Body of pancreas (tissue), 4 donors: ENCODE data around the gene CD160. TPM values are rescaled to one million over a fixed set of nuclear protein-coding genes. Genes with fewer than 3 reads are reported as not detected.

ENCODE experiments used
- ATAC-seq: fragments of 150-250 bp; one replicate; pipeline ENCODE4 v1.9.1; 2016
- DNase-seq, 4 donors: peaks; one replicate each; pipeline ENCODE4 v3.0.0-alpha.2; 2019
- H3K27ac ChIP-seq, 4 donors: fragments of 200-600 bp; sonication (generic); 1 replicate in 3 of 4; 2 replicates in 1 of 4; pipeline versions ENCODE4 v1.5.1 to v1.6.1; 2016 to 2019; ENCODE audit warnings: mild to moderate bottlenecking in 1 of 4, mixed read lengths in 1 of 4, moderate library complexity in 1 of 4
- H3K27me3 ChIP-seq, 2 donors: fragments of 200-600 bp; sonication (generic); one replicate each; pipeline ENCODE4 v1.6.0; 2016; ENCODE audit warnings: mild to moderate bottlenecking in 1 of 2
- H3K36me3 ChIP-seq, 2 donors: fragments of 200-600 bp; sonication (generic); replicated peaks in 1 of 2; 2 replicates each; pipeline ENCODE4 v1.5.1; 2016; ENCODE audit warnings: low read depth in 2 of 2; ENCODE audit not compliant: insufficient read depth in 1 of 2
- H3K4me1 ChIP-seq: fragments of 200-600 bp; sonication (generic); one replicate; pipeline ENCODE4 v1.6.0; 2016
- H3K4me3 ChIP-seq, 2 donors: fragments of 200-600 bp; sonication (generic); 1 replicate in 1 of 2; 2 replicates in 1 of 2; pipeline ENCODE4 v1.5.1; 2016 to 2019
- H3K9me3 ChIP-seq, 3 donors: fragments of 200-600 bp; sonication (generic); 1 replicate in 2 of 3; 2 replicates in 1 of 3; pipeline ENCODE4 v1.5.1; 2016
- POLR2A ChIP-seq, 3 donors: fragments of 450-650 bp; IDR thresholded peaks; one replicate each; pipeline ENCODE4 v1.6.1; 2016; ENCODE audit warnings: antibody characterized with exemption in 3 of 3, mild to moderate bottlenecking in 2 of 3
- WGBS, 2 donors: methylation state at CpG; one replicate each; pipeline ENCODE4 v1.1.5; 2017; 5-methylcytosine and 5-hydroxymethylcytosine counted together
- intact Hi-C: fragments of 100-400 bp; cut with DNase I; formaldehyde crosslinking; loops from one replicate; pipeline ENCODE4 v1.15.1; 2023
- total RNA-seq, 2 donors: library from RNA; depleted of rRNA; stranded (reverse); fragments of >200 nt; gene quantifications; one replicate each; pipeline ENCODE4 v1.1.0, GENCODE V29; 2016
- TF ChIP-seq, protein P1 (sequence below), 7 experiments: fragments of 450-650 bp in 4 of 7; fragments of 200-600 bp in 3 of 7; sonication (generic) in 3 of 7; IDR thresholded peaks; one replicate each; pipeline ENCODE4 v1.5.1; 2016 to 2019; ENCODE audit warnings: antibody characterized with exemption in 7 of 7

The CD160 gene
- total RNA-seq, 2 donors from 2014 or later = not detected

DNA sequence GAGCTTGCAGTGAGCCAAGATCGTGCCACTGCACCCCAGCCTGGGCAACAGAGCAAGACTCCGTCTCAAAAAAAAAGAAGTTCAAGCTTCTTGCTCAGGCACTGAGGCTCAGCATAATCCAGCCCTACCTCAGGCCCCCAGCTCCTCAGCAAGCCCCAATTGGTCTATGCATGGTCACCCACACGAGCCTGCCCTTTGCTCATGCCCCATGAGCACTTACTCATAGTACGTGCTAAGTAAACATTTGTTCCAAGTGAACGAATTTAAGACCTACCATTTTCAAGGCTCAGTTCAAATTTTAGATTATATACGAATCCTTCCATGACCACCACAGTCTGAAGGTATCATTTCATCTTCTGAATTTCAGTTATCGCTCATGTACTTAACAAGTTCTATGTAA lies 16.5 kb upstream of the CD160 start:
- DNase-seq = no peak
- intact Hi-C loops = no loop called here
- no peak for ATAC-seq
- TF ChIP-seq, protein P1, sequence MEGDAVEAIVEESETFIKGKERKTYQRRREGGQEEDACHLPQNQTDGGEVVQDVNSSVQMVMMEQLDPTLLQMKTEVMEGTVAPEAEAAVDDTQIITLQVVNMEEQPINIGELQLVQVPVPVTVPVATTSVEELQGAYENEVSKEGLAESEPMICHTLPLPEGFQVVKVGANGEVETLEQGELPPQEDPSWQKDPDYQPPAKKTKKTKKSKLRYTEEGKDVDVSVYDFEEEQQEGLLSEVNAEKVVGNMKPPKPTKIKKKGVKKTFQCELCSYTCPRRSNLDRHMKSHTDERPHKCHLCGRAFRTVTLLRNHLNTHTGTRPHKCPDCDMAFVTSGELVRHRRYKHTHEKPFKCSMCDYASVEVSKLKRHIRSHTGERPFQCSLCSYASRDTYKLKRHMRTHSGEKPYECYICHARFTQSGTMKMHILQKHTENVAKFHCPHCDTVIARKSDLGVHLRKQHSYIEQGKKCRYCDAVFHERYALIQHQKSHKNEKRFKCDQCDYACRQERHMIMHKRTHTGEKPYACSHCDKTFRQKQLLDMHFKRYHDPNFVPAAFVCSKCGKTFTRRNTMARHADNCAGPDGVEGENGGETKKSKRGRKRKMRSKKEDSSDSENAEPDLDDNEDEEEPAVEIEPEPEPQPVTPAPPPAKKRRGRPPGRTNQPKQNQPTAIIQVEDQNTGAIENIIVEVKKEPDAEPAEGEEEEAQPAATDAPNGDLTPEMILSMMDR (IDR thresholded peaks at IDR 0.05) = no peak
- TF ChIP-seq POLR2A (IDR thresholded peaks at IDR 0.05) = no peak
- peaks cover 25% of the 10 kb centered on the region for H3K4me1 ChIP-seq
- 84 to 86% methylated on average over 6 to 7 of the region's 7 CpGs for WGBS, 2 donors
- H3K27ac ChIP-seq = no peak overlapping the region
- no peak overlapping the region for H3K4me3 ChIP-seq
- H3K27me3 ChIP-seq = no peaks in the 10 kb centered on the region
- H3K9me3 ChIP-seq = no peaks in the 10 kb centered on the region
- H3K36me3 ChIP-seq = no peaks in the 10 kb centered on the region

DNA sequence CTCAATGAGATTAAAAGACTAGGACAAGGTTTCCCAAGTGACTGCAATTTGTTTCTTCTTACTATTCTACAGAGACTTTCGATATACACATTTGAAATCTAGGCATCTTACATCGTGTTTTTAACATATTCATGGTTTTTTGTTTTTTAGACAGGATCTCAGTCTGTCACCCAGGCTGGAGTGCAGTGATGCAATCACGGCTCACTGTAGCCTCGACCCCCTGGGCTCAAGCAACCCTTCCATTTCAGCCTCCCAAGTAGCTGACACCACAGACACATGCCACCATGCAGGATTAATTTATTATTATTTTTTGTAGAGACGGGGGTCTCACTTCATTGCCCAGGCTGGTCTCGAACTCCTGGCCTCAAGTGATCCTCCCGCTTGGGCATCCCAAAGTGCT lies 13.7 kb upstream of the CD160 start:
- DNase-seq (no peak), ATAC-seq (no peak)
- WGBS, 2 donors = 87 to 91% methylated on average over 7 of the region's 7 CpGs
- Histone ChIP-seq H3K36me3 (no peaks in the 10 kb centered on the region), H3K4me3 (no peak overlapping the region), H3K27ac (no peak overlapping the region), H3K27me3 (no peaks in the 10 kb centered on the region), H3K9me3 (no peaks in the 10 kb centered on the region), H3K4me1 (peaks cover 35% of the 10 kb centered on the region)
- intact Hi-C loops = no loop called here
- TF ChIP-seq POLR2A (IDR thresholded peaks at IDR 0.05) = no peak
- TF ChIP-seq, protein P1 (IDR thresholded peaks at IDR 0.05) = no peak

DNA sequence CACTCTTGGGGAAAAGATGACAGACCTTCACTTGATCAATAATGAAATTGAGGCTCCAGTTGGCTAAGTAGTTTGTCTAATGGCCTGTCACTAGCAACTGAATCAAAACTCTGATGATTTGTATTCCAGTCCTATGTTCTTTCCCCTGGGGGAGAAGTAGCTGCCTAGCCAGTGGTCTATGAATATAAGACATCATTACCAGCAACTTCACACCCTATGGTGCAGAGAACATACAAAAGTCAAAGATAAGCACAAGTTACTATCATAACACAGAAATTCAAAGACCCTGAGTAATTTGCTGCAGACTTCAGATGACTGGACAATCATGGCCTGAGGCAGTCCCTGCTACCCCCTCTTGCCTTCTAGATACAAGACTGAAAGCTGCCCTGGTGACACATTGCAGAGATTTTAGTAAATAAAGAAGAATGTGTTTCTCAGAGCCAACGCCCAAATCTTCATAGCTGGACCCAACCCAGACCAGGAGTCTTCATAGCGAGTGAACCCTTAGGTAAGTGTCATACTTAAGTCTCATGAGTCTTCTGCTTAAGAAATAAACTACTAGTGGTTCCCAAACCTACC lies 13.1 kb upstream of the CD160 start:
- Histone ChIP-seq H3K27me3 (no peaks in the 10 kb centered on the region), H3K36me3 (no peaks in the 10 kb centered on the region), H3K9me3 (no peaks in the 10 kb centered on the region), H3K4me3 (no peak overlapping the region), H3K27ac (peak overlapping the region in 3 of 4 donors; percentile 70 to 76 (median 71)), H3K4me1 (peaks cover 40% of the 10 kb centered on the region)
- ATAC-seq = no peak
- WGBS, 2 donors = 43 to 58% methylated on average over 2 of the region's 2 CpGs
- no peak for TF ChIP-seq POLR2A (IDR thresholded peaks at IDR 0.05)
- TF ChIP-seq, protein P1 (IDR thresholded peaks at IDR 0.05) = no peak
- intact Hi-C loops = no loop called here
- DNase-seq = no peak

DNA sequence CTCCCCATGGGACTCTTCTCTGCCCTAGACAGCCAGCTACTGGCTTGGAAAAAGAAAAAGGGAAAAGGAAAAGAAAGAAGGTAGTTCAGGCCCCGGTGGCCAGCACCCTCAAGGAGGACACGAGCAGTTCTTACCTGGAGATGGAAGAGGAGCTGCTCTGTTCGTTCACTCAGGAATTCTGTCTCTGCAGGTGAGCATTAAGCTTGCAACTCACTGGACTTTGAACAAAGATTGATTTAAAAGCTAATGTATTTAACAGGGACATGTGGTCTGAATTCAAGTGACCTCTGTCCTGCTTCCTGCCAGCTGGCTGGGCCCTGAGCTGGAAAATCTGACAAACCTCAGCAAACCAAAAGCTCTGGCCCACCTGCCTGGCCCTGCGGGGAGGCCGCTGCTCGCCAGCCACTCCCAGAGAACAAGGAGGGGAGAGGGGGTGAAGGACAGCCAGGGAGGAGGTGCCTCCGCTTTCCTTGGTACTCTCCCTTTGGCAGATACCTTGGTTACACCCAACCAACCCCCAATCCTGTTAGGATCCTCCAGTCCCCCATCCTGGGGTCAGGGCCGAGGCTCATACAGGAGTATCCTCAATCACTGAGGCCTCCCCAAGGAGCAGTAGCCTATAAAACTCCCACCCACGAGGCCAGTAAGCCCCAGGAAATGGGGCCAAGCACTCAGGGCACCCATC lies 12.0 kb upstream of the CD160 start, which contains the start of gene PDZK1:
Gene PDZK1, minus strand, starts transcription at position 186 of the 685 bp plus-strand sequence. CDS start 19,347 bp downstream, outside the sequence.
- no peak for TF ChIP-seq POLR2A (IDR thresholded peaks at IDR 0.05)
- TF ChIP-seq, protein P1 (IDR thresholded peaks at IDR 0.05) = peak in 2 of 7 experiments; percentile 21 to 30
- intact Hi-C loops = no loop called here
- no peaks in the 10 kb centered on the region for H3K9me3 ChIP-seq
- H3K4me1 ChIP-seq = peaks cover 49% of the 10 kb centered on the region
- WGBS, 2 donors = 27 to 33% methylated on average over 9 of the region's 9 CpGs
- ATAC-seq (peak; percentile 74), DNase-seq (peak; percentile 43 to 70 (median 58))
- H3K27ac ChIP-seq = peak within 1 kb of the TSS; percentile 37 to 76 (median 70)
- H3K36me3 ChIP-seq = no peaks in the 10 kb centered on the region
- no peaks in the 10 kb centered on the region for H3K27me3 ChIP-seq
- no peak within 1 kb of the TSS for H3K4me3 ChIP-seq
